PC-9 (cell line): ENCODE measurements around the gene ERC2.

Source experiments
- EZH2 ChIP-seq: fragments of 200-600 bp; sonication (generic); IDR thresholded peaks from 2 replicates; pipeline ENCODE4 v1.8.0; 2017; ENCODE audit warnings: antibody characterized with exemption, low read depth
- TF ChIP-seq, protein P1 (sequence below): fragments of 200-600 bp; sonication (generic); conservative IDR thresholded peaks from 2 replicates; pipeline ENCODE4 v1.6.1; 2017; ENCODE audit warnings: mixed run types, antibody characterized with exemption, mild to moderate bottlenecking, moderate library complexity

DNA sequence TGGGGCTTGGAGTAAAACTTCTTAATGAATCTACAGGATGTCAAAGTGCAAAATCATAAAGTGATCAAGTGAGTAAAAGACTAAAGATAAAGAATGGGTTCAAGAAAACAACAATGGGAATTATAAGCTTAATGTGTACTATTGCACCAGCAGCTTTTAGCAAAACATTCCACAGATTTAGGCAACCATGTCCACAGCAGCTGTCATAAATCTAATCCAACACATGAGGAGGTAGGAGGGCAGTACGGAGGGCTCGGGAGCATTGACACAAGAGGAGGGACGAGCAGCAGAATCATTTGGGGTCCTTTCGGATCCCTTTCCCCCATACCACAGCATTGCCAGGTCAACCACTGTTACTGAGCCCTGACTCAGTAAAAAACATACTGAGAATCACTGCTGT lies 516.9 kb downstream of the ERC2 start:
- TF ChIP-seq, protein P1, sequence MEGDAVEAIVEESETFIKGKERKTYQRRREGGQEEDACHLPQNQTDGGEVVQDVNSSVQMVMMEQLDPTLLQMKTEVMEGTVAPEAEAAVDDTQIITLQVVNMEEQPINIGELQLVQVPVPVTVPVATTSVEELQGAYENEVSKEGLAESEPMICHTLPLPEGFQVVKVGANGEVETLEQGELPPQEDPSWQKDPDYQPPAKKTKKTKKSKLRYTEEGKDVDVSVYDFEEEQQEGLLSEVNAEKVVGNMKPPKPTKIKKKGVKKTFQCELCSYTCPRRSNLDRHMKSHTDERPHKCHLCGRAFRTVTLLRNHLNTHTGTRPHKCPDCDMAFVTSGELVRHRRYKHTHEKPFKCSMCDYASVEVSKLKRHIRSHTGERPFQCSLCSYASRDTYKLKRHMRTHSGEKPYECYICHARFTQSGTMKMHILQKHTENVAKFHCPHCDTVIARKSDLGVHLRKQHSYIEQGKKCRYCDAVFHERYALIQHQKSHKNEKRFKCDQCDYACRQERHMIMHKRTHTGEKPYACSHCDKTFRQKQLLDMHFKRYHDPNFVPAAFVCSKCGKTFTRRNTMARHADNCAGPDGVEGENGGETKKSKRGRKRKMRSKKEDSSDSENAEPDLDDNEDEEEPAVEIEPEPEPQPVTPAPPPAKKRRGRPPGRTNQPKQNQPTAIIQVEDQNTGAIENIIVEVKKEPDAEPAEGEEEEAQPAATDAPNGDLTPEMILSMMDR: no peak
- TF ChIP-seq EZH2: no peak
